Activated CD8-positive, alpha-beta T cell treated with anti-CD3 and anti-CD28 coated beads for 36 hours (primary cell): ENCODE measurements around the gene RAPGEF3. TPM values are rescaled to one million over a fixed set of nuclear protein-coding genes. Genes with fewer than 3 reads are reported as not detected.

ENCODE experiments used
- ATAC-seq: fragments of 200-7000 bp; cut with Tn5 transposase; one replicate; pipeline ENCODE4 v1.10.0; 2021; ENCODE audit warnings: mild to moderate bottlenecking, moderate library complexity
- CTCF ChIA-PET: fragments of 350-600 bp; sonication (Branson Sonifier 250); formaldehyde crosslinking; loops from one replicate; lab custom pipeline; 2021; ENCODE audit warnings: antibody characterized with exemption; lab: Charles Lee
- POLR2A ChIA-PET: fragments of 350-600 bp; sonication (Branson Sonifier 250); formaldehyde crosslinking; loops from one replicate; lab custom pipeline; 2021; ENCODE audit warnings: antibody characterized with exemption; lab: Charles Lee
- DNase-seq: peaks from one replicate; pipeline ENCODE4 v3.0.0-alpha.2; 2020
- H3K27ac Mint-ChIP-seq: one replicate; pipeline ENCODE4 v1.8.0; 2021; ENCODE audit warnings: mild to moderate bottlenecking, mixed read lengths
- H3K27me3 Mint-ChIP-seq: one replicate; pipeline ENCODE4 v1.8.0; 2021; ENCODE audit warnings: mixed read lengths
- H3K36me3 Mint-ChIP-seq: one replicate; pipeline ENCODE4 v1.8.0; 2021; ENCODE audit warnings: low read depth, mixed read lengths
- H3K4me1 Mint-ChIP-seq: one replicate; pipeline ENCODE4 v1.8.0; 2021; ENCODE audit warnings: low read depth, mixed read lengths
- H3K4me3 Mint-ChIP-seq: one replicate; pipeline ENCODE4 v1.8.0; 2021; ENCODE audit warnings: mild to moderate bottlenecking, moderate library complexity, mixed read lengths
- H3K9me3 Mint-ChIP-seq: one replicate; pipeline ENCODE4 v1.8.0; 2021; ENCODE audit warnings: mixed read lengths
- intact Hi-C: fragments of 100-400 bp; cut with micrococcal nuclease; formaldehyde crosslinking; loops from one replicate; pipeline ENCODE4 v1.10.0; 2022
- total RNA-seq, 2 experiments: library from RNA; stranded (reverse); gene quantifications; one replicate each; pipeline ENCODE4 v1.2.3, GENCODE V29; 2021
- TF ChIP-seq, protein P1 (sequence below): fragments of 200-600 bp; IDR thresholded peaks from one replicate; pipeline ENCODE4 v1.8.0; 2022; ENCODE audit warnings: antibody characterized with exemption, mild to moderate bottlenecking

Gene RAPGEF3
- total RNA-seq, 2 experiments from 2014 or later = 0.56 to 0.58 TPM

DNA sequence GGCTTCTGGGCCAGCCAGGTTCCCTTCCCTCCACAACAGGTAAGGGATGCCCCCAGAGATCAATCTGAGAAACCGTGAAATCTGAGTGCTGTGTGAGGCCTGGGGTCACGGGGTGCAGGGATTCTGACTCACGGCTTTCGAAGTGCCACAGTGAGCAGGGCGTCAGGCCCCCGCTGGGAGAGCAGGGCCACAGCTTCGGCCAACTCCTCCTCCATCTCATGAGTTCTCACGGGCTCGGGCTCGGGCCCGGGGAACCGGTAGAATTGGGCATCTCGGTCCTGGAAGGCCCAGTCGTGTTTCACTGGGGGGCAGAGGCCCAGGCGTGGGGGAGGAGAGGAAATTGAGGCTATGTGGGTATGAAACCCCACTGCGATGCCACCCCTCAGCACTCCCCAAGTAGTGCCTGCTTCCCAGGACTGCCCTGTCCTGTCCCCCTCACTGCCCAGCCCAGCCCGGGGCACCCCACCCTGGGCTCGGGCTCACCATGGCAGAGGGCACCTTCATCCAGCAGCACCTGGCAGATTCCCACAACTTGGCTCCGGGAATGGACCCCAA, 7.7 kb downstream of the RAPGEF3 start:
- ChIA-PET POLR2A (no interaction called here), CTCF (interaction anchor here (12.5 to 14.5 kb wide), 2 partner anchors 11 to 23 kb away, joined by 355 to 685 read pairs; partner anchors contain the start of gene SLC48A1)
- ATAC-seq (no peak), DNase-seq (no peak)
- Mint-ChIP-seq H3K27ac (no peak overlapping the region), H3K9me3 (no peaks in the 10 kb centered on the region), H3K27me3 (no peaks in the 10 kb centered on the region), H3K4me1 (peaks cover 14% of the 10 kb centered on the region), H3K36me3 (no peaks in the 10 kb centered on the region), H3K4me3 (no peak overlapping the region)
- TF ChIP-seq, protein P1, sequence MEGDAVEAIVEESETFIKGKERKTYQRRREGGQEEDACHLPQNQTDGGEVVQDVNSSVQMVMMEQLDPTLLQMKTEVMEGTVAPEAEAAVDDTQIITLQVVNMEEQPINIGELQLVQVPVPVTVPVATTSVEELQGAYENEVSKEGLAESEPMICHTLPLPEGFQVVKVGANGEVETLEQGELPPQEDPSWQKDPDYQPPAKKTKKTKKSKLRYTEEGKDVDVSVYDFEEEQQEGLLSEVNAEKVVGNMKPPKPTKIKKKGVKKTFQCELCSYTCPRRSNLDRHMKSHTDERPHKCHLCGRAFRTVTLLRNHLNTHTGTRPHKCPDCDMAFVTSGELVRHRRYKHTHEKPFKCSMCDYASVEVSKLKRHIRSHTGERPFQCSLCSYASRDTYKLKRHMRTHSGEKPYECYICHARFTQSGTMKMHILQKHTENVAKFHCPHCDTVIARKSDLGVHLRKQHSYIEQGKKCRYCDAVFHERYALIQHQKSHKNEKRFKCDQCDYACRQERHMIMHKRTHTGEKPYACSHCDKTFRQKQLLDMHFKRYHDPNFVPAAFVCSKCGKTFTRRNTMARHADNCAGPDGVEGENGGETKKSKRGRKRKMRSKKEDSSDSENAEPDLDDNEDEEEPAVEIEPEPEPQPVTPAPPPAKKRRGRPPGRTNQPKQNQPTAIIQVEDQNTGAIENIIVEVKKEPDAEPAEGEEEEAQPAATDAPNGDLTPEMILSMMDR = no peak
- intact Hi-C loops = no loop called here

DNA sequence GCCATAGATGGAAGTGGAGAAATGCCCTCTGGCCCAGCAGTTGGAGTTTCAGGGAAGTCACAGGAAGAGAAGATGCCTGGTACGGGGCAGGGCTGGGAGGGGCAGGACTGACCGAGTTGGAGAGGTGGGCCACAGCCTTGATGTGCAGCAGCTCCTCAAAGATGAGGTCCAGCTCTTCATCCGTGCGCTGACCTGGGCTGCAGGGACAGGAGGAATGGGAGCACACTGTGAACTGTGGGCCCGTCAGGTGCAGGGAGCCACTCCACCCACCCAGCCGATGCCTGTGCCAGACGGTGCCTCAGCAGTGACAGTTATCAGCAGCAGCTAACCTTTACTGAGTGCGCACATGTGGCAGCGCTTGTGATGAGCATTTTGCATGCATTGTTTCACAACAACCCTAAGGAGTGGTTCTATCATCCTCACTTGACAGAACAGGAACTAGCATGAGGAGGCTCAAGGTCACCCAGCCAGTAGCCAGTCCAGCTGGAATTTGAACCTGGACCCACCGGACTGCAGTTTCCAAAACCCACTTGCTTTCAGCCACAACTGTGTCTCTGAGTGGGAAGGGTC, 8.4 kb downstream of the RAPGEF3 start:
- ChIA-PET CTCF (interaction anchor here (12.5 to 14.5 kb wide), 2 partner anchors 10 to 24 kb away, joined by 355 to 685 read pairs; partner anchors contain the start of gene SLC48A1), POLR2A (interaction anchor here (0.9 kb wide), 1 partner anchor 174 kb away, joined by 3 read pairs; no protein-coding TSS in a partner anchor)
- TF ChIP-seq, protein P1 = no peak
- DNase-seq (no peak), ATAC-seq (no peak)
- Mint-ChIP-seq H3K9me3 (no peaks in the 10 kb centered on the region), H3K4me3 (no peak overlapping the region), H3K27ac (no peak overlapping the region), H3K4me1 (peaks cover 7% of the 10 kb centered on the region), H3K27me3 (no peaks in the 10 kb centered on the region), H3K36me3 (no peaks in the 10 kb centered on the region)
- intact Hi-C loops = no loop called here

DNA sequence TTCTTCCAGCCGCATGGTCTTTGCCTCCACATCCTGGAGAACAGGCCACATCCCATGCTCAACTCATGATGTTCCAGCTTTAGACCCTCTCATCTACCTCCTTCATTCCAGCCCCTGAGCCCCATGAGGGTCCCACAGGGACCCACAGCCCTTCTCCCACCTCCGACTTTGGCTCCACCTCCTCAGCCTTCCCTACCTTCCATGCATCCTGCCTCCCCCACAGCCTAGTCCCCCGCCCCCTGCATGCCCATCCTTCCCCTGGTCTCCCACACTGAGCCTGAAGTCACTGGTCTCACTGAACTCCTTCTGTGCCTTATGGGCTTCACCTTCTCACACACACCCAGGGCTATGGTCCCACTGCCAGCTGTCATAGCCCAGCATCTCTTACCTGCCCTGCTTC, 9.8 kb downstream of the RAPGEF3 start:
- Mint-ChIP-seq H3K36me3 (no peaks in the 10 kb centered on the region), H3K4me3 (no peak overlapping the region), H3K27me3 (no peaks in the 10 kb centered on the region), H3K27ac (no peak overlapping the region), H3K4me1 (no peaks in the 10 kb centered on the region), H3K9me3 (no peaks in the 10 kb centered on the region)
- CTCF ChIA-PET = interaction anchor here (1.6 to 12.5 kb wide), 3 partner anchors 10 to 89 kb away, joined by 3 to 685 read pairs (median 10); partner anchors contain the start of genes RAPGEF3 and SLC48A1
- DNase-seq (no peak), ATAC-seq (no peak)
- TF ChIP-seq, protein P1 = no peak
- intact Hi-C loops = no loop called here
- POLR2A ChIA-PET = no interaction called here

DNA sequence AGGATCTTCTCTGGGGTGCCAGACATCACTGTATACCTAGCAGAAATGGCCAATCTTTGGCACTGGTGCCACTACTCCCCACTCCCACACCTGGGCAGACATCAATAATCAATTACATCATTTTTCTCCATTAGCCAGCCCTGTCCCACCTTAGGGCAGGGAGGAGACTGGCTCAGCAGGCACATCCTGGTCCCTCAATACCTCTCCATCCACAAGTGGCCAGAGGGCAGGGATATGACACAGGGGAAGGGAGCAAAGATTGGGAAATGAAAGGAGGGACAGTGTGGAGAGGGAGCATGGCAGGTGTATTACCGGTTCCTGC, 10.2 kb downstream of the RAPGEF3 start:
- Mint-ChIP-seq H3K9me3 (no peaks in the 10 kb centered on the region), H3K36me3 (no peaks in the 10 kb centered on the region), H3K27ac (no peak overlapping the region), H3K27me3 (no peaks in the 10 kb centered on the region), H3K4me1 (no peaks in the 10 kb centered on the region), H3K4me3 (no peak overlapping the region)
- TF ChIP-seq, protein P1 = no peak
- ATAC-seq (no peak), DNase-seq (no peak)
- intact Hi-C loops = no loop called here
- ChIA-PET POLR2A (no interaction called here), CTCF (interaction anchor here (1.6 to 12.5 kb wide), 3 partner anchors 10 to 90 kb away, joined by 3 to 685 read pairs (median 10); partner anchors contain the start of genes RAPGEF3 and SLC48A1)
